HG03520 (cell line): Measurements from ENCODE around the gene NT5C2.
"Not testable (repeated sequence)": the region's sequence is repeated elsewhere in the genome, so short reads cannot be mapped to it uniquely, and the experiment has no call there.

Experiments
- ATAC-seq: cut with Tn5 transposase; IDR thresholded peaks from one replicate; pipeline ENCODE4 v1.9.1; 2021; ENCODE audit warnings: mild to moderate bottlenecking, moderate library complexity; ENCODE audit not compliant: unreplicated experiment

The NT5C2 gene

DNA sequence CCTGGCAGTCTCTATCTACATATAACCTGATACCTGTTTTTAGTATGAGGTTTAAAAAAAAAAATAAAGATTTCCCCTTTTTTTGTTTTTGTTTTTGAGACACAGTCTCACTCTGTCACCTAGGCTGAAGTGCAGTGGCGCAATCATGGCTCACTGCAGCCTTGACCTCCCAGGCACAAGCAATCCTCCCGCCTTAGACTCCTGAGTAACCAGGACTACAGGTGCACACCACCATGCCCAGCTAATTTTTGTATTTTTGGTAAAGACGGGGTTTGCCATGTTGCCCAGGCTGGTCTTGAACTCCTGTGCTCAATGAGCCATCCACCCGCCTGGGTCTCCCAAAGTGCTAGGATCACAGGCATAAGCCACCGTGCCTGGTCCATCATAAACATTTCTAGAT is 25.5 kb downstream of the NT5C2 start:
- ATAC-seq = not testable (repeated sequence)

DNA sequence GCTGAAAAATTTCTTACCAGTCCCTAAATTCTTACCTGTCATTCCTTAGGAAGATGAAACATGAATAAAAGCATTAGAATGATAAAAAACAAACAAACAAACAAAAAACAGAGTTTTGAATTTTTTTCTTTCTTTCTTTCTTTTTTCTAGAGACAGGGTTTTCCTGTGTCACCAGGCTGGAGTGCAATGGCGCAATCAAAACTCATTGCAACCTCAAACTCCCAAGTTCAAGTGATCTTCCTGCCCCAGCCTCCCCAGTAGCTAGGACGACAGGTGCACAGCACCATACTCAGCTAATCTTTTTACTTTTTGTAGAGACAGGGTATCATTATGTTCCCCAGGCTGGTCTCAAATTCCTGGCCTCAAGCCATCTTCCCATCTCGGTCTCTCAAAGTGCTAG is 26.5 kb downstream of the NT5C2 start:
- ATAC-seq = no peak

DNA sequence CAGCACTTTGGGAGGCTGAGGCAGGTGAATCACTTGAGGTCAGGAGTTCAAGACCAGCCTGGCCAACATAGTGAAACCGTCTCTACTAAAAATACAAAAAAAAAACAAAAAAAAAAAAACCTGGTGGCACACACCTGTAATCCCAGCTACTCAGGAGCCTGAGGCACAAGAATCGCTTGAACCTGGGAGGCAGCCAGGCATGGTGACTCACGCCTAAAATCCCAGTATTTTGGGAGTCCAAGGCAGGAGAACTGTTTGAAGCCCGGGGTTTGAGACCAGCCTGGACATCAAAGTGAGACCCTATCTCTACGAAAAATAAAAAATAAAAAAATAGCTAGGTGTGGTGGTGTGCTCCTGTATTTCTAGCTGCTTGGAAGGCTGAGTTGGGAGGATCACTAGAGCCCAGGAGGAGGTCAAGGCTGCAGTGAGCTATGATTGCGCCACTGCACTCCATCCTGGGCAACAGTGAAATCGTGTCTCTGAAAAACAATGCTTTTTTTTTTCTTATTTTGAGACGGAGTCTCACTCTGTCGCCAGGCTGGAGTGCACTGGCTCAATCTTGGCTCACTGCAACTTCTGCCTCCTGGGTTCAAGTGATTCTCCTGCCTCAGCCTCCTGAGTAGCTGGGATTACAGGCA is 29.2 kb downstream of the NT5C2 start:
- not testable (repeated sequence) for ATAC-seq

DNA sequence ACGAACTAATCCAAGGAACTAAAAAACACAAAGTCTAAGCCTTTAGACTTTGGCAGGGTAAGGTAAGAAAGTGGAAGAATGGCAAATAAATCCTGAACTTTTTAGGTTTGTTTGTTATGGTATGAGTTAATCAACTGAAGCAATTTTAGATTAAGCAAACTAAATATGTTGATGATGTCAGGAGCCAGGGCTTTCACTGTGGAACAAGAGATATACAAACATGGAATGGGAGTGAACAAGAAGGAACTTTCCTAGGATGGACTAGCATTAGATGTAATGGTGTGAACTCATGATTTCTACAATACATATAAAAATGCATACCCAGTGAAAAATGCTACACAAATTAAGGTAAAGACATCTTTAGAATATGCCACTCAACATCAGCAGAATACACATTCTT is 35.8 kb downstream of the NT5C2 start:
- ATAC-seq = no peak

DNA sequence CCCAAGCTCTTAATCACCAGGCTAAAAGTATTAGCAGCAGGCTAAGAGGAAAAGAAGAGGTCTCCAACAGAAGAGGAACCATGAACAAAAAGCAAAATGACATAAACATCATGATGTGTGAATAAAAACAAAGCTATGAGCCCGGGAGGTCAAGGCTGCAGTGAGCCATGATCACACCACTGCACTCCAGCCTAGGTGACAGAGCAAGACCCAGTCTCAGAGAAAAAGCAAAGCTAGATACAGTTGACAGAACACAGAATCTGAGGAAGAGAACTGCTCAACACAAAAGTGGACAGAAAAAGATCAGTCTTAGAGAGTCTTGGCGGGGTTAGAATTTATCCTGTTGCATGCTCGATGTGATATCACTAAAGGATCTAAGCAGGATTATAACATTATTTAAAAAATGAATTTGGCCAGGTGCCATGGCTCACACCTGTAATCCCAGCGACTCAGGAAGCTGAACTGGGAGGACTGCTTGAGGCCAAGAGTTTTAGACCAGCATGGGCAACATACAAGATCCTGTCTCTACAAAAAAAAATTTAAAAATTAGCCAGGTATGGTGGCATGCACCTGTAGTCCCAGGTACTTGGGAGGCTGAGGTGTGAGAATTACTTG is 37.5 kb downstream of the NT5C2 start:
- no peak for ATAC-seq

DNA sequence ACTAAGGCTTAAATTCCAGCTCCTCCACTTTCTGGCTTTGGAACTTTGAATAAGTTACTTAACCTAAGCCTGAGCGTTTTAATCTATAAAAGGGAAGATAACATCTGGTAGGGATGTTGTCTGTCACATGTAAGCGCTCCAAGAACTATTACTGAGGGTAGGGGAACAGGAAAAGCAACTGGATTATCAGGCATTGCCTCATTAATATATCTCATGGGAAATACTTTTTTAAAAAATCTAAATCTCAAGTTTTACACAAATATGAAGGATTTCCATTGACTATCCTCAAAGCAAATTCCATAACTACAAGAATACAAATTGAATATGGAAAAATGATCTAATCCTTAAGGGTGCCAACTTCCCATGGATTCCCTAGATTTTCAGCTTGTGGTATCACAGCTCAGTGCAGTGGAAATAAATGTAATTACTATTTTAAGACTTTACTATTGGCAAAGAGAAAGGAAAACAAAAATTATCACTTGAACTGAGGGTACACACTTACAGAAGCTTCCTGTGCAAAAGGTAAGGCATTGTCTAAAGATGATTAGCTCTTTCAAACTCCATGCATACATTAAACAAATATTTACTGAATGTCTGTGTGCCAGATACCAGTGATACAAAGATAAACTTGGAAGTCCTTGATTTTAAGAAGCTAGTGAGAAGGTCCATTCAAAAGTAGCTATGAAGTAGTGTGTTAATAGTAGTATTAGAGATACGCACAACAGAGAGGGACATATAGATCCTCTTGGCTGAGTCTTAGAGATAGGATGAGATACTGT is 38.4 kb downstream of the NT5C2 start:
- no peak for ATAC-seq

DNA sequence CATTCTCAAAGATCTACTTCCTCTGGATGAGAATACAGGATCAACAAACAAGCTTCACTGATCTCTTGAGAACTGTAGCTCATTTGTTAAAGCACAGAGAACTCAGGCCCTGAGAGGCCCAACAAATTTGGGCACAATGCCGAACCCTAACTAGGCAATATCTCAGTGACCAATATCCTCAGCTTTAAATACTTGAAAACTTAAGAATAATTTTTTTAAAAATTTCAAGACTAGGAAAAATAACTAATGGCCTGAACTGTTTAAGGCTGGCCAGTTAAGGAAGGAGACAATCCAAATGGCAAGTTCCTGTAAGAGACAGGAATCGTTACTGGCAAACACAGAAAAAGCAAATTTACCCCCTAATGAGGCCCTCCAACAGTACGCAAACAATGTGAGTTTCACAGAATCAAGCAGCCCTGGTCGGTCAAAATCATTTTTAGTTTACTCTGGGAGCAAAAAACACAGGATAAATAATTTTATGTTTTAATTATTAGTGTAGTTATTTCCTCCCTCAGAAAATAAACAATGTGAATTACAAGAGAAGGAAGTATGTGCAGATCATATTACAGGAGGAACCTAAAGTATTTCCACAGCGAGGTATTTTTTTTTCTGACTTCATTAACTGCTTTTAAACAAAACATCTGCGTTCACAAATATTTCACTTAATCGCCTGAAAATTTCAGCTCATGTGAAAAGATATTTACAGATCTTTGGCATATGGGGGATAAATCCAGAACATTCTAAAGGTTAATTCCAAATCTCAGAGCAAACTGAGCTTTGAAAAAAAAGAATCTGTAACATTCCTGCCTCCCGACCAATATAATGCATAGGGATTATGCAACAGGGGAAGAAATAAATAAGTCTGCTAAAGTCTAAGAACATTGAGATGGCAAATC is 39.5 kb downstream of the NT5C2 start:
- ATAC-seq = no peak

DNA sequence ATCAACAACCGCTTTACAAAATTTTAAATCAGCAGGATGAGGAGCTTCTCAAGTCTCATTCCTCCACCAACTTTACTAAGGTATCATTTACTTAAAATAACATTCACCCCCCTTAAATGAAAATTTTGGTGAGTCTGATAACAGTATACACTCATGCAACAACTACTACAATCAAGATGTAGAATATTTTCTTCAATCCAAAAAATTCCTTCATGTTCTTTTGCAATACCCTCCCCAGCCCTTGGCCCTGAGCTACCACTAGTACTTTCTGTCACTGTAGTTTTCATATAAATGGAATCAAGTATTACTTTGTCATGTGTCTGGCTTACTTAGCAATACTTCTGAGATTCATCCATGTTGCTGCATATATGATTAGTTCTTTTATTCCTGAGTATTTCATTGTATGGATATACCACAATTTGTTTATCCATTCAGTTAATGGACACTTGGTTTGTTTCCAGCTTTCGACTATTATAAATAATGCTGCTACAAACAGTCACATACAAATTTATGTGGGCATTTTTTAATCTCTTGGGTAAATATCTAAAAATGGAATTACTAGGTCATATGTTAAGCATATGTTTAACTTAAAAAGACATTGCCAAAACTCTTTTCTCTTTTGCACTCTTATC is 43.0 kb downstream of the NT5C2 start:
- no peak for ATAC-seq

DNA sequence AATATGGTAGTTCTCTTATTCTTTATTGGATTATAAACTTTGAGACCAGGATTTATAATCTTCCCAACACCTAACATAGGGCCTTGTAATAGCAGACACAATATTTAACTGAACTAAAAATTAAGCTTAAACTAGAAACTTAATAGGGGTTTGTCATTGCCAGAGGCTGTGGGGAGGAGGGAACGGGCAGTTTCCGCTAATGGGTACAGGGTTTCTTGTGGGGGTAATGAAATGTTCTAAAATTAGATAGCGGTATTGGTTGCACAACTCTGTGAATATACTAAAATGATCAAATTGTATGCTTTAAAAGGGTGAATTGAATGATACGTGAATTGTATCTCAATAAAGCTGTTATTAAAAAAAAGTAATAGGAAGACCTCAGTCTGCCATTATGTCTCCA is 45.4 kb downstream of the NT5C2 start:
- ATAC-seq = no peak

DNA sequence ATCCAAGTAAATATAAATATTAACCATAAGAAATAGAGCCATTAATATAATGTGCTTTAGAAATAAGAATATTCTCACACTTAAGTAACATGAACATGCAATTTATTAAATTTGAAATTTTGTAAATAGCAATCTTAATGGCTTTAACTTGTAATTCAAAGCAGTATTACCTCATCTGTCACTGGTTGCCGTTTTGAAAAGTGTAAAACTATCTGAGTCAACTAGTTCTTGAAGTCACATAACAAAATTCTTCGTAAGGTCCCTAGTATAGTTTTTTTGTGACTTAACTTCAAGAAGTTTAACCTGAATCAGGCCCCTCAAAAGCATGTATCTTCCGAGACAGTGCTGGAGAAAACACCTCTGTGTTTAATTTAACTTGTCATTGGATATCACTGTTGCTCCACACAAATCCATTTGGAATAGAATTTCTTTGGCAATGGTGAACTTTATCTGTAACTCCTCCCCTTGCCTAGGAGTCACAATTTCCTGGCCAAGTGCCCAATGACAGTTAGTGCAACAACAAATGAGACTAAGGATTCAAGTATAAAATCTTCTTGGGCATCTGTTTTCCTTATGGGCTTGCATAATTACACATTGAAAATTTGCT is 47.1 kb downstream of the NT5C2 start:
- no peak for ATAC-seq

DNA sequence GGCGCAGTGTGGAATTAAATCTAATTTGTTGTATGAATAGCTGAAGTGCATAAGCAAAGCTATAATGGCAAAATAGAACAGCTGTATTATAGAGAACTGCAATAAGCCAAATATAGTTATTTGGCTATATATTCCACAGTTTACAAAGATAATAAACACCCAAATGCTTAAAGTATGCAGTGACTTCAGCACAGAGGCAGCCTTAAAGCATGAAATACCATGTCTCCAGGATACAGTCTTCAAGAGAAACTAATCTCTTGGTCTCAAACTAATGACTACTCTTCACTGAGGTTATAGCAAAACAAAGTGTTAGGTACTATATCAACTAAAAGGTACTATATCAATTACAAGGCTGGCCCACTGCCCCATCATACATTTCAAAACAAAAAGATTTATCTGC is 48.0 kb downstream of the NT5C2 start:
- ATAC-seq = no peak

DNA sequence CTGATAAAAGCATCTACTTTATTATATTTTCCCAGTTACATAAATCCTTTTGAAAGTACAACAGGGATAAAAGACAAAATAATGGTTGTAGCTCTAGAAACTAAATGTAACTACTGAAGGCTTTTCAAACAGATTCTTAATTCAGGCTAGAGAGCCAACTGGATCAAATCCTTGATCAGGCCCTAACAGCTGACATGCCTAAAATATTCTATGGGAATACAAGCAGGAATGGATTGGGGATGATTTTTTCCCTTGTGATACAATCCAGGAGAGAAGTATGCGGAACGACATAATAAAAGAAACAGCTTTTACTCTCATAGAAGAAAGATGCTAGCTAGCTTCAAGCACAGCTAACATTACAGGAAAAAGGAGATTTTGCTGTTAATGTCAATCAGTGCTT is 49.0 kb downstream of the NT5C2 start:
- no peak for ATAC-seq

DNA sequence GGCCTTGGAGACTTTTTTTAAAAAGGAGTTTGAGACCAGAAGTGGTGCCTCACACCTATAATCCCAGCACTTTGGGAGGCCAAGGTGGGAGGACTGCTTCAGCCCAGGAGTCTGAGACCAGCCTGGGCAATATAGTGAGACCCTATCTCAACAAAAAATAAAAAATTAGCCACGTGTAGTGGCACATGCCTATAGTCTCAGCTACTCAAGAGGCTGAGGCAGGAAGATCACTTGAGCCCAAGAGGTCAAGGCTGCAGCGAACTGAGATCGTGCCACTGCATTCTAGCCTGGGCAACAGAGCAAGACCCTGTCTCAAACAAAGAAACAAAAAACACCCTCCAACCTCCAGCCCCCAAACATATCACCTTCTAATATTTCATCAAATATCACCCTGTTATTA is 49.4 kb downstream of the NT5C2 start:
- ATAC-seq = not testable (repeated sequence)

DNA sequence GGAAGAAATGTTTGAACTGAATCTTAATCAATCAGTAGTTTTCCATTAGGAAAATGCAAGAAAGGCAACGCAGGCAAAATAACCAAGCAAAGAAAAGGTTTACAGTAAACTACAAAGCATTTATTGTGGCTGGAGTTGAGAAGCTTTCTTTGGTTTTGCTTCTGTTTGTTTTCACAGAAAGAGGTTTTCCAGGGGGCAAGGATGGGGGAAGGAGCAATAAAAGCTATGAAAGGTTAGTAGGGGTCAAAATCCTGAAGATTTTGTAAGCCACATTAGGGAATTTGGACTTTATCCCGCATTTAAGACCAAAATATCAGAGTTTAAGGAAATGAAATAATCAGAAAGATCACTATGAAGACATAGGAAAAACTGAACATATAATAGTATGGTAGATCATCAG is 51.1 kb downstream of the NT5C2 start:
- no peak for ATAC-seq

DNA sequence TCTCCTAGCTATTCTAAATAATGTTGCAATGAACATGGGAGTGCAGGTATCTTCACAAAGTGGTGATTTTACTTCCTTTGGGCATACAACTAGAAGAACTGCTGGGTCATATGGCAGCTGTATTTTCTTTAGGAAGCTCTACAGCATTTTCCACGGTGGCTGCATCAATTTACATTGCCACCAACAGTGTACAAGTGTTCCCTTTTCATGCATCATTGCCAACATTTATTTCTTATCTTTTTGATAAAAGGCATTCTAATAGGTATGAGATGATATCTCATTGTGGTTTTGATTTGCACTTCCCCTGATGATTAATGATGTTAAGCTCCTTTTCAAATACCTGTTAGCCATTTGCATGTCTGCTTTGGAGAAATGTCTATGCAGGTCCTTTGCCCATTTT is 52.6 kb downstream of the NT5C2 start:
- ATAC-seq = no peak

DNA sequence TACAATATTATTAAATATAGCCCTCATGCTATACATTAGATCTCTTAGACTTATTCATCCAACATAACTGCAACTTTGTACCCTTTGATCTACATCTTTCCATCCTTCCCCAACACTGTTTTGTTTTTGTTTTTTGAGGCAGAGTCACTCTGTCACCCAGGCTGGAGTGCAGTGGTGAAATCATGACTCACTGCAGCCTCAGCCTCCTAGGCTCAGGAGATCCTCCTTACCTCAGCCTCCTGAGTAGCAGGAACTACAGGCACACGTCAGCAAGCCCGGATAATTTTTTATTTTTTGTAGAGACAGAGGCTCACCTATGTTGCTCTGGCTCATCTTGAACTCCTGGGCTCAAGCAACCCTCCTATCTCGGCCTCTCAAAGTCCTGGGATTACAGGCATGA is 53.3 kb downstream of the NT5C2 start:
- ATAC-seq = no peak

DNA sequence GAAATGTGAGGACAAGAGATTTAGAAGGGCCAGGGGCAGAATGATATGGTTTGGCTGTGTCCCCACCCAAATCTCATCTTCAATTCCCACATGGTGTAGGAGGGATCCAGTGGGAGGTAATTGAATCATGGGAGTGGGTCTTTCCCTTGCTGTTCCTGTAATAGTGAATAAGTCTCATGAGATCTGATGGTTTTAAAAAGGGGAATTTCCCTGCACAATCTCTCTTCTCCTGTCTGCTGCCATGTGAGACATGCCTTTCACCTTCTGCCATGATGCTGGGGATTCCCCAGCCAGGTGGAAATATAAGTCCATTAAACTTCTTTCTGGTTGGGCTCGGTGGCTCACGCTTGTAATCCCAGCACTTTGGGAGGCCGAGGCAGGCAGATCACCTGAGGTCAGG is 57.9 kb downstream of the NT5C2 start:
- not testable (repeated sequence) for ATAC-seq

DNA sequence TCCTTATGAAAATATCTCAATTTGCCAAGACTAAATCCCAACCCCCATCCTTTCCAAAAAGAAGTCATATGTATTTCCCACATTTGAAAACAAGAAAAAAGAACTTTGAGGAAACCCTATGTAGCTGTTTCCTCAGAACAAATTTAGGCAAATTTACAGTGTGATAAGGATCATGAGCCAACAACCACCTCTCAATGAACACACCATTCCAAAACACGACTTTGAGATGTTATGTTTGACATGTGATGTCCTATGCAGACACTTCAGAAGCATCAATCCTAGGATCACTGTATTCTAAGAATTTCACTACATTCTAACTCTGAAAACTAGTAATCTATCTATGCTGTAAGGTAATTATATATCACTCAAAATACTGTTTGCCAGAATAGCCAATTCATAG is 62.2 kb downstream of the NT5C2 start:
- no peak for ATAC-seq

DNA sequence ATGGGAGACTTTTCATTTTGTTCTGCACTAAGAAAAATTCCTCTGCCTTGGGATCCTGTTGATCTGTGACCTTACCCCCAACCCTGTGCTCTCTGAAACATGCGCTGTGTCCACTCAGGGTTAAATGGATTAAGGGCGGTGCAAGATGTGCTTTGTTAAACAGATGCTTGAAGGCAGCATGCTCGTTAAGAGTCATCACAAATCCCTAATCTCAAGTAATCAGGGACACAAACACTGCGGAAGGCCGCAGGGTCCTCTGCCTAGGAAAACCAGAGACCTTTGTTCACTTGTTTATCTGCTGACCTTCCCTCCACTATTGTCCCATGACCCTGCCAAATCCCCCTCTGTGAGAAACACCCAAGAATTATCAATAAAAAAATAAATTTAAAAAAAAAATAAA is 62.9 kb downstream of the NT5C2 start:
- not testable (repeated sequence) for ATAC-seq

DNA sequence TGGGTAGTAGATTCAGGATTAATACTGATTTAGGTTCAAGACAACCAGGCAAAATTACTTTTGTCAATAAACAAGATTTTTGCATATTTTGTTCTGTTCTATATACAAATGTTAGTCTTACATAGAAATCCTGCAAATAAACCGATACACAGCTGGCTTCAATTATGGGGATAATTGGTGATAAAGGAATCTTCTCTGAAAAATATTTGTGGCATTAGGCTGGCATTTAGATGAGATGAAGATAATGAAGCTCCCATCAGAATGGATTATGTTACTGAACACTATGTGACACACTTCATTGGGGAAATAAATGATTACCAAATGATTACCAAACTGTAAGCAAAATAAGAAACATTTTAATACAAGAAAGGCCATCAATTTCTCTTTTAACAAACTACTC is 65.8 kb downstream of the NT5C2 start:
- ATAC-seq = no peak
